NCI-H526 (cell line): Measurements from ENCODE around the gene NDST3.
"Not testable (repeated sequence)": the region's sequence is repeated elsewhere in the genome, so short reads cannot be mapped to it uniquely, and the experiment has no call there.

ENCODE experiments used
- DNase-seq, 2 experiments: peaks; one replicate each; lab custom pipeline; 2025; lab: John Stamatoyannopoulos, UW

The NDST3 gene

GRCh38 chr4:118273642-118274041 lies 239.4 kb downstream of the NDST3 start:
- no peak for DNase-seq

DNA sequence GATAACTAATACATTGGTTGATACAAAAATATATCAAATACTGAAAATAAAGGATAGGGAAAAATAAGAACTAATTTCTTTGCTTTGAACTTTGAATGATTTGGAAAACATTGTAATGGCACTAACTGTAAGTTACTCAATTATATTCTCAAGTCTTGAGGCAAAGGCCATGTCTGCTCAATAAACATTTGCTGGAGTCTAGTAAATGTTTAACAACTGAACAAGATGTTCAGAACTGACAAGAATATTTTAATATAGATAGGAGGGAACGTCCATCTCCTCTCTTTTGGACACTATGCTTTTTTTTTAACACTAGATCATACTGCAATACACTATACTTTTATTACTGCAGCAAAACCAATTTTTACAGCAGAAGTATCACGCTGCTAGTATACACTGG lies 242.3 kb downstream of the NDST3 start:
- DNase-seq = no peak

- DNase-seq = no peak
Observed at GRCh38 chr4:118277243-118277642, 243.0 kb downstream of the NDST3 start.

GRCh38 chr4:118278473-118279274 lies 244.4 kb downstream of the NDST3 start:
- DNase-seq = peak; percentile 91 to 98

DNA sequence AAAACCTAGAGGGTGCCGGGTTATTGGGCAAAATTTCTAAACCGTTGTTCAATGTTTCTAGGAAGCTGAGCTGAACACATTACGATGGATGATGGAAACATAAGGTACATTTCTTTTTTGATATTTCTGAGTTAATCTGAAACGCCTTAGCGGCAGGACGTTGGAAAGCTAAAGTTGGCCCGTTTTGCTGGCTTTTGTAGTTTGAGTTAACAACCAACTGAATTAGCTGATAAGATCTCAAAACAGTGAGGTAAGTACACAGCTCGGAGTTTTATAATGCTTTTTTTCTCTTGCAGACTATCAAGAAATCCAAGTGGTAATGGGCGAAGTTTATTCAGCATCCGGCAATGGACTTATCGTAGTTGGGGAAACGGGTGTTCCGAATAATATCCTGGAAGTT lies 245.0 kb downstream of the NDST3 start:
- DNase-seq = no peak

DNA sequence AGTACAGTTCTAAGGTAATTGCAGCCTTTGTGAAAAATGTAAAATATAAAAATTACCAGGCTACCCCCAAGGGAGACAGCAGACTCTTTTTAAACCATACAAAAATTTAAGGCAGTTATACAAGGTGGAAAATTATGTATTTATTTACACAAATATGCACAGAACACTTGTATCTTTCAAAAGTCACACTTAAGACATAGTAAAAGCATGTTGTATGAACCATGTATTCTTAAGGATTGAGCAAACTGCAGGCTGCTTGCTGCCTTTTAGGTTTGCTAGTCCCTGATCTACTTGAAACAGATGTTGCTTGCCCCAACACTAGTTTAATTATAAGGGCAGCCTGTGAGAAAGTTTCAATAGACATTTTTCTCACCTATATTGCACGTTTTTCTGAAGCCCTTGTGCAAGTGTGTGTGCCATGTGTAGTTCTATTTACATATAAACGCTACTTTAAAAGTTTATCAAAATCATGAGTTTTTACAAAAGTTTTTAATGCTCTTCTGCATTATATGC lies 245.7 kb downstream of the NDST3 start:
- no peak for DNase-seq

DNA sequence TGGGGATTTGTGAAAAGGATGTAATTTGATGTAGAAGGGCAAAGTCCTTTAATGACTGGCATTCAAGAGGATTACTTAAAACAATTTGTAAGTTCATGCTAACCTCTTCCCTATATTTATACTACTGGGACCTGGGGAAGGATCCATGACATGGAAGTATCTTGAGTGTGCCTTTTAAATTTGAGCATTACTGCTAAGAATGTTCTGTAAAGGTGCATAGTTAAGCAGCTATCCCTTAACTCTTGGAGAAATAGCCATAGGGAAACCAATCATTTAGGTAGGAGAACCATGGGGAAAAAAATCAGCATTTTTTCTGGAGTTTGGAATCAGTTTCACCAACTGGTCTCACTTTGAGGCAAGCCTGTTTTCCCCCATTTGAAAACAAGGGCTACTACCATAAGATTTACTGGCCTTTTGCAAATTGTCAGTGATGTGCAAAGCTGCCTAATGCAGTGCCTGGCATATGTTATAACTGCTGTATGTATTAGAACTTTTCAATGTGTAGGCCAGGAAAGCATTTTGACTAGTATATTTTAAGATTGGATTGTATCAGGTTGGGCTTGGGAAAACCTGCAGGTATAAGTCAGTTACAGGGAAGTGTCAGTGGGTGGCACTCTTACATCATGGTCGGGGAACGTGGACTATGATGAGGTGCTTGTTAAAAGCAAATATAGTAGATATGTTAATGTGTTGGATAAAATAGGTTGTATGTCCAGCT lies 246.4 kb downstream of the NDST3 start:
- DNase-seq = peak; percentile 66 to 74

DNA sequence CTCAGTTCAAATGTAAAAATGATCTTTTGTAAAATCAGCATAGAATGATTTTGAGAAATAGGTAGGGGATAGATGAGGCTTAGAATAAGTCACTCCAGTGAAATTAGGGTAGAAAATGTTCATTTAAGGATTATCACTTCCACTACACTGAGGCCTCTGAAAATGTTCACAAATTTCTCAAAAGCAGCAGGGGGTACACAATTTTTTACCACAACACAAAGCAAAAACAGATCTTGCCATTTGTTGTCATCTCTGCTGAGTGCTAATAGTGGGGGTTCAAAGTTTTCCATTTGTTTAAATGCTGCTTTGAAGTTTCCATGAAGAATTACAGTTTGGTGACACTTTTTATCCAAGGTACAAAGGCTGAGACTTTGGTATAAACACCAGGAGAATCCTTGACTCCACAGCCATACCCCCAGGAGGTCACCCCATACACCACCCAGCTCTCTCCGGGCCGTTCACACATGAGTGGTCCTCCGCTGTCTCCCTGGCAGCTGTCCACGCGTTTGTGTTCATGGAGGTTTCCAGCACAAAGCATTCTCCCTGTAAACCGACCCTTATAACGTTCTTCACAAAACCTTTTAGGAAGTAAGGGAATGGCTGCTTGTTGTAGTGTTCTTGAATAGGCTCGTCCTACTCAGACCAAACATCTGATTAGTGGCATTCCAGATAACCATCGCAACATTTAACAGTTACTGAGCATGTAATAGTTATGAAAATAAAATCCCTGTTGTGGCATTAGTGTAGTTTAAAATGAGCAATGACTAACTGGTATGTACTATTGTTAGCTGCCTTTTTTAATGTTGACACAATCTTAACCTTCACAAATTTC lies 247.5 kb downstream of the NDST3 start:
- no peak for DNase-seq

GRCh38 chr4:118282692-118283091 lies 248.4 kb downstream of the NDST3 start:
- no peak for DNase-seq

DNA sequence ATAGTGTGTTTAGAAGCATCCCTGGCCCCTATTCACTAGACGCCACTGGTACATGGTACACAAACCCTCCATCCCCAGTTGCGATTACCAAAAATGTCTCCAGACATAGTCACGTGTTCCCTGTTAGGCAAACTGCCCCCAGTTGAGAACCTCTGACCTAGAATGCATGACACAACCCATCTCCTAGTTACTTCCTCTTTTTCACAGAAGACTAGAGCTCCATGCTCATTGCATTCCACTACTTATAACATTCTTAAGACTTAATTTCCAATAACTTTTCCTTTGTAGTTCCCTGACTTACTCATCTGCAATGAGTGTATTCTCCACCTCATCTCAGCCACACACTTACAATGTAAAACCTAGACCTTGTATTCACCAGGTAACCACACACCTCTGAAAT lies 249.9 kb downstream of the NDST3 start:
- DNase-seq = no peak

DNA sequence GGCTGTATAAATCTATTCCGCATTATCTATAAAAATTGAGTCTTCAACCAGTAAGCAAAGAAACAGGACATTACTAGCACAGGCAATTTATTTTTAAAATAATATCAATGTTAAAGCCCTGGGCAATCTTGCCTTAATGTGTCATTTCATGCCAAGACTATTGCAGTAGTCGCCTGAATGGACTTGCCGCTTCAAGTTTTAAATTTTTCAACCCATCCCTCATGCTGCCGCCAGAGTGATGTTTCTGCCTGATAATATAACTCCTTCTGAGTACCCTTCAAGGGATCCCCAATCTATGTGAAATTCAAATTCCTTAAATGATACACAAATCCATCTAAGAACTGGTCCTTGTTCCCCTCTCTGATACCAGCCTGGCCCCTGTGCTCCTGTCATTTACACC lies 251.6 kb downstream of the NDST3 start:
- no peak for DNase-seq

- DNase-seq = no peak
Observed at GRCh38 chr4:118286685-118287084, 252.4 kb downstream of the NDST3 start.

GRCh38 chr4:118287711-118288451 lies 253.6 kb downstream of the NDST3 start:
- no peak for DNase-seq

DNA sequence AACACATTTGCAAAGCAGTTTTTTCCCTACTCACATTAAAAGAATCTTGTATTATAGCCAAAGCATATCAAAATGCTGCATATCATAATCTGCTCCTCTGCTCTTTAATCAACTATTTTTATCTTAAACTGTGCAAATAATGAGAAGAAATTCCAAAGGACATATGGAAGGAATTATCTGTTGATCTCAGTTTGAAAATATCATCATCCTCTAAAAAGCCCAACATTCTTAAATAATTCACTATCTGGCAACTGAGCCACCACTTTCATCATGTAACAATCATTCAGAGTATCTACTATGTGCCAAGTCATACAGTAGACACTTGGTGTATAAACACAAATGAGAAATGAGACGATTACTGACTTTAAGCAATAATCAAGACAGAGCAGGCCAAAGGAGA lies 255.5 kb downstream of the NDST3 start:
- no peak for DNase-seq

DNA sequence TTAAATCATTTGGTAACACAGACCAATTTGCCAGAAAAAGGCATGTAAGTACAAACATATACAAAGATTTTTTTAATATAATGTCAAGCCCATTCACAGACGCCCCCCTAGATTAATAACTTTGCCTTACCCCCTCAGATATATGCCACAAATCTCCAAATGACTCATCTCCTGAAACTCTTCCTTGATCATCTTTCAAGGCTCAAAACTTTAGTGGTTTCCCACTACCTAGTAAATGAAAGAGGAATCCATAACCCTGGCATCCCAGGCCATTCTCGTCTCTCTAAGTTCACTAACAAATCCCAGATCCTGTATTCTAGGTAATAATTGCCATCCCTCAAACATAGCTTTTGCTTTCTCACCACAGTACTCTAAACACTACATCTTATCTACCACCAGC lies 256.7 kb downstream of the NDST3 start:
- no peak for DNase-seq

GRCh38 chr4:118296729-118297128 lies 262.4 kb downstream of the NDST3 start:
- DNase-seq = no peak

DNA sequence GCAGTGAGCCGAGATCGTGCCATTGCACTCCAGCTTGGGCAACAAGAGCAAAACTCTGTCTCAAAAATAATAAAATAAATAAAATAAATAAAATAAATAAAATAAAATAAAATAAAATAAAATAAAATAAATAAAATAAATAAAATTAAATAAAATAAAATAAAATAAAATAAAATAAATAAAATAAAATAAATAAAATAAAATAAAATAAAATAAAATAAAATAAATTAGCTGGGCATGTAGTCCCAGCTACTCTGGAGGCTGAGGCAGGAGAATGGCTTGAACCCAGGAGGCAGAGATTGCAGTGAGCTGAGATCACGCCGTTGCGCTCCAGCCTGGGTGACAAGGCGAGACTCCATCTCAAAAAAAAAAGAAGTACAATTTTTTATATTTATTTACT lies 265.3 kb downstream of the NDST3 start:
- not testable (repeated sequence) for DNase-seq

- no peak for DNase-seq
Observed at GRCh38 chr4:118307643-118308042, 273.4 kb downstream of the NDST3 start.
